Body of pancreas (tissue), 4 donors: Measurements from ENCODE around the gene MYBPC3.

ENCODE experiments used
- POLR2A ChIP-seq, 3 donors: fragments of 450-650 bp; IDR thresholded peaks; one replicate each; pipeline ENCODE4 v1.6.1; 2016; ENCODE audit warnings: antibody characterized with exemption in 3 of 3, mild to moderate bottlenecking in 2 of 3
- TF ChIP-seq, protein P1 (sequence below), 7 experiments: fragments of 450-650 bp in 4 of 7; fragments of 200-600 bp in 3 of 7; sonication (generic) in 3 of 7; IDR thresholded peaks; one replicate each; pipeline ENCODE4 v1.5.1; 2016 to 2019; ENCODE audit warnings: antibody characterized with exemption in 7 of 7

- no peak for TF ChIP-seq POLR2A (IDR thresholded peaks at IDR 0.05)
- TF ChIP-seq, protein P1, sequence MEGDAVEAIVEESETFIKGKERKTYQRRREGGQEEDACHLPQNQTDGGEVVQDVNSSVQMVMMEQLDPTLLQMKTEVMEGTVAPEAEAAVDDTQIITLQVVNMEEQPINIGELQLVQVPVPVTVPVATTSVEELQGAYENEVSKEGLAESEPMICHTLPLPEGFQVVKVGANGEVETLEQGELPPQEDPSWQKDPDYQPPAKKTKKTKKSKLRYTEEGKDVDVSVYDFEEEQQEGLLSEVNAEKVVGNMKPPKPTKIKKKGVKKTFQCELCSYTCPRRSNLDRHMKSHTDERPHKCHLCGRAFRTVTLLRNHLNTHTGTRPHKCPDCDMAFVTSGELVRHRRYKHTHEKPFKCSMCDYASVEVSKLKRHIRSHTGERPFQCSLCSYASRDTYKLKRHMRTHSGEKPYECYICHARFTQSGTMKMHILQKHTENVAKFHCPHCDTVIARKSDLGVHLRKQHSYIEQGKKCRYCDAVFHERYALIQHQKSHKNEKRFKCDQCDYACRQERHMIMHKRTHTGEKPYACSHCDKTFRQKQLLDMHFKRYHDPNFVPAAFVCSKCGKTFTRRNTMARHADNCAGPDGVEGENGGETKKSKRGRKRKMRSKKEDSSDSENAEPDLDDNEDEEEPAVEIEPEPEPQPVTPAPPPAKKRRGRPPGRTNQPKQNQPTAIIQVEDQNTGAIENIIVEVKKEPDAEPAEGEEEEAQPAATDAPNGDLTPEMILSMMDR (IDR thresholded peaks at IDR 0.05) = no peak
Observed at GRCh38 chr11:47366020-47366490, 13.6 kb upstream of the MYBPC3 start.
